Measurements from ENCODE around the gene AKR1C4.
"Not testable (repeated sequence)": the region's sequence is repeated elsewhere in the genome, so short reads cannot be mapped to it uniquely, and the experiment has no call there.

AKR1C4 gene

DNA sequence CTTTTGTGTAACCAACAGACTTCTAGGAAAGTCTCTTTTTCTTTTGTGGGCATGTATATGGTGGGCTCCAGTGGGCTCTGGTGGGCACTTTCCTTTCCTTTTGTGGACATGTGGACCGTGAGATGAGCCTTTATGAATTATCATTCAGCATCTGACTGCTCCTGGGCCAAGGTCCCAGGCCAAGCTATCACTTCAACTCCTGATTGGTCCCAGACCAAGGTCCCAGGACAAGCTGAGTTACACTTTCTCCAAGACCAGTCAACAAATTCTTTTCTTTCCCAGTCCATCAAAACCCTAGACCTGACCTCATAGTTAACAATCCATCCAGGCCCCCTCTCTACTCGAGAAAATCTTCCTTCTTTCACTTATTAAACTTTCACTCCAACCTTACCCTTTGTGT lies 12.7 kb upstream of the AKR1C4 start:
- in situ Hi-C loops (cut with HindIII; ENCODE audit: low pct_unique_long_range_greater_than_20kb, low sequenced_read_pairs), result no loop called here
- no peak for DNase-seq (ENCODE audit: low read depth in 1 of 2, low spot score in 1 of 2)
- no peak for TF ChIP-seq JUND (IDR thresholded peaks at IDR 0.05; ENCODE audit: low read depth)

DNA sequence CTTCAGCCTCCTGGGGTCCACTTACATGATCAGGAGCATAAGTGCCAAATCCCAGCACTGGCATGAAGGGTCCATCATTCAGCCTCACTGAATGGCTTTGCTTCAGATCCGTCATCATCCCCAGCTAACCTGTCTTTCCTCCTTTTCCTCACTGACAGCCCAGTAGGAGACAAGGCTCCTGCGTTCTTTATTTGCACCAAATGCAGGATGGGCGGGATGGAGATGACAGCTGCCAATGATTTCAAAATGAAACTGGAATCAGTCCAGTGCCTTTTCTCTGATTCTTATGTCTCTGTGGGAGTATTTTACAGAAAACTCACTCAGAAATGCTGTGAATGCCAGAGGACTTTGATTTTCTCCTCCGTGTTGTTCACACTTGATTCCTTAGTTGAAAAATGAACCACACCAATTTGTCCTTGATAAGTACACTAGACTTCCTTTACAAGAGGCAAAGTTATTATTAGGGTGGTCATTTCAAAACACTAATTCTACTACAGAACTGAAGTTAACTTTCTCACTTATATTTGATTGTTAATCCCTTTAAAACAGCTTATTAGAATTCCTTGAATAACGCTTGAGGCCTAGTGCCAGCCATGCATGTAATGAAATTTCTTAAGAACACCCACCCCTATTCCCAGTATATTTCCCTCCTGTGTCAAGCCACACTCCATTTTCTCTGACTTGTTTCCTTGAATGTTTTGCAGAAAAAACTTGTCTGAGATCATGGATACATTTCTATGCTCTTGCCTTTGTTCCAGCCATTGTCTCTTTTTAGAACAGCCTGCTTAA lies 11.5 kb upstream of the AKR1C4 start, which contains the start of gene AKR1C8:
Gene AKR1C8 (minus strand): TSS at position 164 of the 789 bp plus-strand sequence. CDS start 46 bp downstream, at position 118.
- no peak for DNase-seq (ENCODE audit: low read depth in 1 of 2, low spot score in 1 of 2)
- in situ Hi-C loops (cut with HindIII; ENCODE audit: low pct_unique_long_range_greater_than_20kb, low sequenced_read_pairs), result no loop called here
- no peak for TF ChIP-seq JUND (IDR thresholded peaks at IDR 0.05; ENCODE audit: low read depth)

DNA sequence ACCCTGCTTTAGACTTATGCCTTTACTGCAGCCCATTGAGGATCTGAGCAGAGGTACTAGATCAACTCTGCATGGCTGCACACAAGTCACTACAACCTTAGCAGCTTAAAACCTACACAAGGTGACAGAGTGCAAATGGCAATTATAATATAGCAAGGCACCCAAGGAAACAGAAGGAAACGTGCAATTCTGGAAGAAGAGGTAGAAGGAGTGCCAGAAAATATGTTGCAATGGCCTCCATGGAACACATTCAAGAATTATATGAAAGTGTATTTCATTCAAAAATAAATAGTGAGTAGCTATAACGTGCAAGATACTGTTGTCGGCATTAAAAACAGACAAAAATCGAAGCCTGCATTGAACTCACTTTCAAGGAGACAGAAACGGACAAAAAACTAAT lies 8.8 kb upstream of the AKR1C4 start:
- in situ Hi-C loops (cut with HindIII; ENCODE audit: low pct_unique_long_range_greater_than_20kb, low sequenced_read_pairs), result no loop called here
- TF ChIP-seq JUND (IDR thresholded peaks at IDR 0.05; ENCODE audit: low read depth), result no peak
- DNase-seq (ENCODE audit: low read depth in 1 of 2, low spot score in 1 of 2), result no peak

DNA sequence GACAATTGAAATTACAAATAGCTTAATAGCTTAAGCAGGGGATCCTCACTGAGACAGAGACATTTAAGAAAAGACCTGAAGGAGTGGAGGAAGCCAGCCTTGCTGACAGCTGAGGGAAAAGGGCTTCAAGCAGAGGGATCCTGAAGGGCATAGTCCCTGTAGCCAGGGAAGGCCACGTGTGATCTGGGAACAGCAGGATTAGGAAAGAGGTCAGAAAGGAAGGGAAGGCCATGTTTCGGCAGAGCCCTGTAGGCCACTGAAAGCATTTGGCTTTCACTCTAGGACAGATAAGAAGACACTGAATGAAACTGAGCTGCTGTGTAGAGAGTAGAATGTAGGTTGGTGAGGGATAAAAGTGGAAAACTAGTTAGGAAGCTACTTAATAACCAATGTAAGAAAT lies 8.3 kb upstream of the AKR1C4 start:
- no peak for DNase-seq (ENCODE audit: low read depth in 1 of 2, low spot score in 1 of 2)
- no peak for TF ChIP-seq JUND (IDR thresholded peaks at IDR 0.05; ENCODE audit: low read depth)
- in situ Hi-C loops (cut with HindIII; ENCODE audit: low pct_unique_long_range_greater_than_20kb, low sequenced_read_pairs), result no loop called here

DNA sequence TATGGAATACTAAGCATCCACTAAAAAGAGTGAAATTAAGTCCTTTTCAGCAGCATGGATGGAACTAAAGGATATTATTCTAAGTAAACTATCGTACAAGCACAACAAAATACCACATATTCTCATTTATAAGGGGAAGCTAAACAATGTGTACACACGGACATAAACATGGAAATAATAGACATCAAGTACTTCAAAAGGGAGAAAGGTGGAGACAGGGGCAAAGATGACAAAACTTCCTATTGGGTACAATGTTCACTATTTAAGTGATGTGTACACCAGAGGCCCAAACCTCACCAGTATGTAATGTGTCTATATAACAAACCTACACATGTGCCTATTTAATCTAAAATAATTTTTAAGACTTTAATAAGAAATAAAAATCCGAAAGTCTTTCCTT lies 2.2 kb upstream of the AKR1C4 start:
- TF ChIP-seq JUND (IDR thresholded peaks at IDR 0.05; ENCODE audit: low read depth), result no peak
- in situ Hi-C loops (cut with HindIII; ENCODE audit: low pct_unique_long_range_greater_than_20kb, low sequenced_read_pairs), result no loop called here

DNA sequence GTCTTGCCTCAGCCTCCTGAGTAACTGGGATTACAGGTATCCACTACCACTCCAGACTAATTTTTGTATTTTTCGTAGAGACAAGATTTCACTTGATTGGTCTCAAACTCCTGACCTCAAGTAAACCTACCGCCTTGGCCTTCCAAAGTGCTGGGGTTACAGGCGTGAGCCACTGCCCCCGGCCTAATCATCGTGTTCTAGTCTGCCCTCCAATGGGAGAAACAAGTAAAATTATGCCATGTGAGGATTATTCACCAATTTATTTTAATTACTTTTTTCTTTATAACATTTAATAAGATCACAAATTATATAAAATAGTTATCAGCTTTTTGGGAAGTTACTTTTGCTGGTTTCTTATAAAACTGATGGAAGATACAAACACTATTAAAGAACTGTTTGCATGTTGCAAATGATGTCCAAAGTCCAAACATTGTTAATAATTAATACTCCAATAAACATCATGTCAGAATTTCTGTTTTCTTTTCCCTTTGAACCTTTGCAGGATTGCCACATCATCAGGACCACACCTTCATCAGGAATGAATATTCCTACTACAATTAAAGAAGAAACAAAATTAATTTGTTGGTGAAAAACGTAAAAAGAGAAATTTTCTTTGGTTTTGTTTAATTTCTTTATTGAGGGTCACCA lies 786 bp upstream of the AKR1C4 start:
- no peak for TF ChIP-seq JUND (IDR thresholded peaks at IDR 0.05; ENCODE audit: low read depth)
- DNase-seq (ENCODE audit: low read depth in 1 of 2, low spot score in 1 of 2), result no peak
- in situ Hi-C loops (cut with HindIII; ENCODE audit: low pct_unique_long_range_greater_than_20kb, low sequenced_read_pairs), result no loop called here

More for the DNA sequence above, 2.2 kb upstream of the AKR1C4 start:
- no peak for DNase-seq (ENCODE audit: low read depth in 1 of 2, low spot score in 1 of 2)

DNA sequence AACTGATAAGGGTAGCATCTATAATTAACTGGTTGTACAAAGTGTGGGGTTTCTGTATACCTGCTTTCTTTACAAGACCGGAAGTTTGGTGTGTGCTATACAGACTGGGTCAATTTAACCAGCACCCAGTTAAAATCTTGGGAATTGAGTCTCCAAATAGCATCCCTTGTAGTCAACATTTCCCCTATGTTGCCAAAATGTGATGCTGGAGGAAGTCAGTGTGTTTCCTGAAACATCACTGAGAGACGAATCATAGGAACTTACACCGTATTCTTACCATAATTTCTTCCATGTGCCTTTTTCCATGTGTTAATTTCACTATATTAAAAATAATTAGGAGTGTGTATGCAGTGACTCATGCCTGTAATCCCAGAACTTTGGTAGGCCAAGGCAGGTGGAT lies 1.7 kb downstream of the AKR1C4 start:
- in situ Hi-C loops (cut with HindIII; ENCODE audit: low pct_unique_long_range_greater_than_20kb, low sequenced_read_pairs), result no loop called here
- no peak for DNase-seq (ENCODE audit: low read depth in 1 of 2, low spot score in 1 of 2)
- no peak for TF ChIP-seq JUND (IDR thresholded peaks at IDR 0.05; ENCODE audit: low read depth)

DNA sequence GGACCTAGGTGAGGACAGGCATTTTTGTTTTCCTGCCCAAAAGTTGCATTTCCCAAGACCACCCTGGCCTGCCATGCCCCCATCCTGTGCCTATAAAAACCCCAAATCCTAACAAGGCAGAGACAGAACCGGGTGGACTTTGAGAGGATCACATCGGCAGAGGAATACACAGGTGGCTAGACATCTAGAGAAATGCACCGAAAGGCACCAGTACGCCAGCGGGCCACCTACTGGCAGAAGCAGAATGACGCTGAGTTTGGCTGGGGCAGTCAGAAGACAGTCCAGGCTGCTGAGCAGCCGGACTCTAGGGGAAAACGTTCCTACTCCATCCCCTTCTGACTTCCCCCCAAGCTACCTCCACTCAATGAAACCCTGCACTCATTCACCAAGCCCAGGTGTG lies 2.8 kb downstream of the AKR1C4 start:
- no peak for TF ChIP-seq JUND (IDR thresholded peaks at IDR 0.05; ENCODE audit: low read depth)
- in situ Hi-C loops (cut with HindIII; ENCODE audit: low pct_unique_long_range_greater_than_20kb, low sequenced_read_pairs), result no loop called here
- peak; percentile 35 to 67 for DNase-seq (ENCODE audit: low read depth in 1 of 2, low spot score in 1 of 2)

DNA sequence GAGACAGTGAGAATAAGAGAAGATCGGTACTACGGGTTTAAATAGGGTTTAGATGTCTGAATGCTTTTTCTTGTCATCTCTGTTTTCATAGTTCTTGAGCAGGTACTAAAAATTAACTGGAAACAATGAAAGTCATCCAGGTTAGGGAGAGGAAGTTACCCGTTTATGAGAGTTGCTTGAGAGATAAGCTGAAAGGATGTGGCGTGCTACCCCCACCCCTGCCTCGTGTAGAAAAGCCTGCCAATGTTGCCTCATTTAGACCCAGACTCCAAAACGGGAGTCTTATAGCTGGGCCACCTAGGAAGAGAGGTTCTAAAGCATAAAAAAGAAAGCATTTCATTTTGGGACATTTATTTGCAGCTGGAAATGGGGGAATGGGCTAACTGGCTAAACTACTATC lies 10.2 kb downstream of the AKR1C4 start:
- in situ Hi-C loops (cut with HindIII; ENCODE audit: low pct_unique_long_range_greater_than_20kb, low sequenced_read_pairs), result no loop called here
- no peak for DNase-seq (ENCODE audit: low read depth in 1 of 2, low spot score in 1 of 2)
- no peak for TF ChIP-seq JUND (IDR thresholded peaks at IDR 0.05; ENCODE audit: low read depth)

DNA sequence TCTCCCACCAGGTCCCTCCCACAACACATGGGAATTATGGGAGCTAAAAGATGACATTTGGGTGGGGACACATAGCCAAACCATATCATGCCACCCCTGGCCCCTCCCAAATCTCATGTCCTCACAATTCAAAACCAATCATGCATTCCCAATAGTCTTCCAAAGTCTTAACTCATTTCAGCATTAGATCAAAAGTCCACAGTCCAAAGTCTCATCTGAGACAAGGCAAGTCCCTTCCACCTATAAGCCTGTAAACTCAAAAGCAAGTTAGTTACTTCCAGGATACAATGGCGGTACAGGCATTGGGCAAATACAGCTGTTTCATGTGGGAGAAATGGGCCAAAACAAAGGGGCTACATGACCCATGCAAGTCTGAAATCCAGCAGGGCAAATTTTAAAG lies 13.1 kb downstream of the AKR1C4 start:
- DNase-seq (ENCODE audit: low read depth in 1 of 2, low spot score in 1 of 2); in situ Hi-C loops (cut with HindIII; ENCODE audit: low pct_unique_long_range_greater_than_20kb, low sequenced_read_pairs): not testable (repeated sequence)

DNA sequence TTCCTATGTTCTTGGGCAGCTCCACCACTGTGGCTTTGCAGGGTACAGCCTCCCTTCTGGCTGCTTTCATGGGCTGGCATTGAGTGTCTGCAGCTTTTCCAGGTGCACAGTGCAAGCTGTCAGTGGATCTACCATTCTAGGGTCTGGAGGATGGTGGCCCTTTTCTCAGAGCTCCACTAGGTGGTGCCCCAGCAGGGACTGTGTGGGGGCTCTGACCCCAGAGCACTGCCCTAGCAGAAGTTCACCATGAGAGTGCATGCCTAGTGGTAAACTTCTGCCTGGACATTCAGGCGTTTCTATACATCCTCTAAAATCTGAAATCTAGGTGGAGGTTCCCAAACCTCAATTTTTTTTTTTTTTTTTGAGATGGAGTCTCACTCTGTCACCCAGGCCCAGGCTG lies 13.6 kb downstream of the AKR1C4 start:
- in situ Hi-C loops (cut with HindIII; ENCODE audit: low pct_unique_long_range_greater_than_20kb, low sequenced_read_pairs); DNase-seq (ENCODE audit: low read depth in 1 of 2, low spot score in 1 of 2): not testable (repeated sequence)

DNA sequence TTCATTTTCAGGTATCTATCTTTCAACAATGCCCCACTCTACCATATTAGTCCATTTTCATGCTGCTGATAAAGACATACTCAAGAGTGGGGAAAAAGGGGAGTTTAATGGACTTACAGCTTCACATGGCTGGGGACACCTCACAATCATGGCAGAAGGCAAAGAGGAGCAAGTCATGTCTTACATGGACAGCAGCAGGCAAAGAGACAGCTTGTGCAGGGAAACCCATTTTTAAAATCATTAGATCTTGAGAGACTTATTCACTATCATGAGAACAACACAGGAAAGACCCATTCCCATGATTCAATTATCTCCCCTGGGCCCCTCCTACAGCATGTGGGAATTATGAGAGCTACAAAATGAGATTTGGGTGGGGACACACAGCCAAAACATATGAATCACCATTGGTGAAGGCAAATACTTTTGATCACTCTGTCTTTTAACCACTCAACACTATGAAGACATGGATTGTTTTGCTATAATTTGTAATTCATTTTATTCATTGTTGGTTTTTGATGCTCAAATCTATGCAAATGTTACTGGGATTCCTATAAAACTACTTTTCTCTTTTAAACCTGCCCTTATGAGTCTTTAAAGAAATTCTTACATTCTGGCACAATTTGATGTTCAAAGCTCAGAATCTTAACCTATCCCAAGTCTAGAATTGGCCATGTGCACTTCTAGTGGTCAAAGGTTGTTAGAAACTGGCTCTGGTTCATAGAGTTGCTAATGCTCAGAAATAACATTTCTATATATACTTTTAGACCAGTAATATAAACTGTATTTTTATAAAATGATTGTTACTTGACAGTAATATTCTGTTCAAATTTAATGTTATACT lies 15.3 kb downstream of the AKR1C4 start:
- in situ Hi-C loops (cut with HindIII; ENCODE audit: low pct_unique_long_range_greater_than_20kb, low sequenced_read_pairs), result no loop called here

DNA sequence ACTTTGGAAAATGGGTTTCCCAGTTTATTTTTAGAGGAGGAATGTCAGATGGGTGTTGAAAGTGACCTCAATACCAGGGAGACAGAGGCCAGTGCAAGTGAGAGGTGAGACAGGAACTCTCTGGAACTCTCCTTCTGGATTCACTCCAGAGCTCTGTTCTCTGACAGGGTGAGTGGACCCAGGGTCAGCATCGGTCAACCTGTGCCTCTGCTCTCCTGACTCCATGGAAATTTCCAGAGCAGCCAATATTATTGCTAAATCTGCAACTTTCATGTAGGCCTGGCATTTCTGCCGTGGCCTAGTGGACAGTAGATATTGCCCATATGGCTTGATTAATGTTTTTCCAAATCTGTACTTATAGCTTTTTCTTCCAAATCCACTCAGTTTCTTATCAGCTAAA lies 20.2 kb downstream of the AKR1C4 start:
- in situ Hi-C loops (cut with HindIII; ENCODE audit: low pct_unique_long_range_greater_than_20kb, low sequenced_read_pairs), result no loop called here
- no peak for DNase-seq (ENCODE audit: low read depth in 1 of 2, low spot score in 1 of 2)
- no peak for TF ChIP-seq JUND (IDR thresholded peaks at IDR 0.05; ENCODE audit: low read depth)

More for the DNA sequence above, 15.3 kb downstream of the AKR1C4 start:
- DNase-seq (ENCODE audit: low read depth in 1 of 2, low spot score in 1 of 2), result no peak
- TF ChIP-seq JUND (IDR thresholded peaks at IDR 0.05; ENCODE audit: low read depth), result no peak

Measured in T47D (cell line).